GM23338 (cell line): Measurements from ENCODE around the gene LALBA. TPM values are rescaled to one million over a fixed set of nuclear protein-coding genes. Genes with fewer than 3 reads are reported as not detected.
A peak's percentile ranks its signal among the peaks of the same experiment; 100 is the strongest.

Experiments
- ATAC-seq: fragments of 200-7000 bp; cut with Tn5 transposase; 3 replicates; pipeline ENCODE4 v1.9.1; 2020
- DNase-seq: peaks from one replicate; pipeline ENCODE4 v3.0.0-alpha.2; 2015; ENCODE audit warnings: low spot score
- H2AFZ ChIP-seq: fragments of 200-600 bp; sonication (generic); 2 replicates; pipeline ENCODE4 v1.8.0; 2016; ENCODE audit warnings: antibody characterized with exemption, mild to moderate bottlenecking, moderate library complexity
- H3F3A ChIP-seq: fragments of 200-600 bp; sonication (generic); replicated peaks from 2 replicates; pipeline ENCODE4 v1.8.0; 2017; ENCODE audit warnings: antibody characterized with exemption, mixed run types, low read depth
- H3K27ac ChIP-seq: fragments of 200-600 bp; sonication (generic); 2 replicates; pipeline ENCODE4 v1.6.1; 2016; ENCODE audit warnings: low read depth
- H3K27me3 ChIP-seq: fragments of 200-600 bp; sonication (generic); 2 replicates; pipeline ENCODE4 v1.8.0; 2016; ENCODE audit warnings: mild to moderate bottlenecking, mixed run types, moderate library complexity; ENCODE audit not compliant: insufficient read depth
- H3K36me3 ChIP-seq: fragments of 200-600 bp; sonication (generic); 2 replicates; pipeline ENCODE4 v1.8.0; 2016; ENCODE audit warnings: mild to moderate bottlenecking; ENCODE audit not compliant: insufficient read depth
- H3K4me1 ChIP-seq: fragments of 200-600 bp; sonication (generic); 2 replicates; pipeline ENCODE4 v1.8.0; 2016; ENCODE audit warnings: mild to moderate bottlenecking, moderate library complexity; ENCODE audit not compliant: insufficient read depth
- H3K4me2 ChIP-seq: fragments of 200-600 bp; sonication (generic); 2 replicates; pipeline ENCODE4 v1.7.1; 2017; ENCODE audit warnings: mixed run types
- H3K4me3 ChIP-seq: fragments of 200-600 bp; sonication (generic); 2 replicates; pipeline ENCODE4 v1.6.1; 2016; ENCODE audit warnings: mixed run types
- H3K79me2 ChIP-seq: fragments of 200-600 bp; sonication (generic); replicated peaks from 2 replicates; pipeline ENCODE4 v1.8.0; 2017; ENCODE audit warnings: mild to moderate bottlenecking; ENCODE audit not compliant: insufficient read depth
- H3K9me2 ChIP-seq: fragments of 200-600 bp; sonication (generic); 2 replicates; pipeline ENCODE4 v1.8.0; 2017; ENCODE audit not compliant: insufficient read depth
- H4K20me1 ChIP-seq: fragments of 200-600 bp; sonication (generic); replicated peaks from 2 replicates; pipeline ENCODE4 v1.8.0; 2017; ENCODE audit warnings: mild to moderate bottlenecking; ENCODE audit not compliant: insufficient read depth
- H3K27ac Mint-ChIP-seq: 2 replicates; pipeline ENCODE4 v1.8.0; 2020; ENCODE audit warnings: inconsistent platforms, mild to moderate bottlenecking, moderate library complexity, mixed read lengths
- H3K27me3 Mint-ChIP-seq: 3 replicates; pipeline ENCODE4 v1.8.0; 2022; ENCODE audit warnings: low read depth, mild to moderate bottlenecking, moderate library complexity, mixed read lengths, inconsistent platforms; ENCODE audit not compliant: insufficient read depth, poor library complexity
- H3K36me3 Mint-ChIP-seq: 3 replicates; pipeline ENCODE4 v1.8.0; 2021; ENCODE audit warnings: low read depth, mild to moderate bottlenecking, inconsistent platforms, moderate library complexity, mixed read lengths
- H3K4me1 Mint-ChIP-seq: 3 replicates; pipeline ENCODE4 v1.8.0; 2020; ENCODE audit warnings: mild to moderate bottlenecking, inconsistent platforms, mixed read lengths
- H3K4me3 Mint-ChIP-seq: 3 replicates; pipeline ENCODE4 v1.8.0; 2021; ENCODE audit warnings: moderate library complexity, mild to moderate bottlenecking, inconsistent platforms, mixed read lengths
- H3K9me3 Mint-ChIP-seq: 3 replicates; pipeline ENCODE4 v1.8.0; 2020; ENCODE audit warnings: moderate library complexity, mild to moderate bottlenecking, inconsistent platforms, mixed read lengths
- CREB1 ChIP-seq: fragments of 250-450 bp; sonication (Bioruptor Pico); IDR thresholded peaks from 2 replicates; pipeline ENCODE4 v1.5.0; 2020; ENCODE audit warnings: low read depth, mild to moderate bottlenecking, moderate library complexity
- EZH2 ChIP-seq: fragments of 200-600 bp; sonication (generic); IDR thresholded peaks from one replicate; pipeline ENCODE4 v1.8.0; 2017; ENCODE audit warnings: antibody characterized with exemption, mild to moderate bottlenecking, low read depth; ENCODE audit not compliant: unreplicated experiment
- JUNB ChIP-seq: IDR thresholded peaks from one replicate; pipeline ENCODE4 v1.6.1; 2016; ENCODE audit warnings: antibody characterized with exemption; ENCODE audit not compliant: unreplicated experiment
- NANOG ChIP-seq: IDR thresholded peaks from 2 replicates; pipeline ENCODE4 v1.6.1; 2016; ENCODE audit warnings: antibody characterized with exemption, borderline replicate concordance
- POLR2AphosphoS5 ChIP-seq: IDR thresholded peaks from 2 replicates; pipeline ENCODE4 v1.6.1; 2016; ENCODE audit warnings: antibody characterized with exemption, low read depth
- STAT1 ChIP-seq: IDR thresholded peaks from one replicate; pipeline ENCODE4 v1.6.1; 2016; ENCODE audit warnings: antibody characterized with exemption; ENCODE audit not compliant: unreplicated experiment
- ZNF114 ChIP-seq: fragments of 250-450 bp; sonication (Bioruptor Pico); IDR thresholded peaks from 2 replicates; pipeline ENCODE4 v1.5.0; 2020; ENCODE audit warnings: mild to moderate bottlenecking, moderate library complexity
- polyA plus RNA-seq: library from polyadenylated mRNA; unstranded; fragments of >200 nt; fragmentation: Nextera tagmentation; extraction: Ambion mirVana; gene quantifications from 2 replicates; pipeline ENCODE4 v1.2.1, GENCODE V29; 2016
- total RNA-seq: library from RNA; depleted of rRNA; stranded (reverse); fragments of >200 nt; shearing (Covaris generic); gene quantifications from 2 replicates; pipeline ENCODE4 v1.2.3, GENCODE V29; 2014
- TF ChIP-seq, protein P1 (sequence below): fragments of 250-450 bp; sonication (Bioruptor Pico); IDR thresholded peaks from 2 replicates; pipeline ENCODE4 v1.5.0; 2020; ENCODE audit warnings: mild to moderate bottlenecking, moderate library complexity
- TF ChIP-seq, protein P2 (sequence below), 2 experiments: fragments of 200-600 bp in 1 of 2; sonication (generic) in 1 of 2; conservative IDR thresholded peaks; 2 replicates each; pipeline versions ENCODE4 v1.5.1 to v1.6.1; 2016 to 2017; ENCODE audit warnings: antibody characterized with exemption in 2 of 2, low read depth in 2 of 2, mild to moderate bottlenecking in 2 of 2, moderate library complexity in 1 of 2
- TF ChIP-seq, protein P3 (sequence below): IDR thresholded peaks from one replicate; pipeline ENCODE4 v1.6.1; 2018; ENCODE audit warnings: antibody characterized with exemption; ENCODE audit not compliant: unreplicated experiment

LALBA gene
- total and polyA plus RNA-seq, 2 experiments from 2014 or later: not detected

DNA sequence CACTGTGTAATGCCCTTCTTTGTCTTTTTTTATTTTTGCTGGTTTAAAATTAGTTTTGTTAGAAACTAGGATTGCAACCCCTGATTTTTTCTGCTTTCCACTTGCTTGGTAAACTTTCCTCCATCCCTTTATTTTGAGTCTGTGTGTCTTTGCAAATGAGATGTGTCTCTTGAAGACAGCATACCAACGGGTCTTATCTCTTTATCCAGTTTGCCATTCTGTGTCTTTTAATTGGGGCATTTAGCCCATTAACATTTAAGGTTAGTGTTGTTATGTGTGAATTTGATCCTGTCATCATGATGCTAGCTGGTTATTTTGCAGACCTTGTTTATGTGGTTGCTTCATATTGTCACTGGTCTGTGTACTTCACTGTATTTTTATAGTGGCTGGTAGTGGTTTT, 43.5 kb upstream of the LALBA start (continued):
- TF ChIP-seq, protein P1, sequence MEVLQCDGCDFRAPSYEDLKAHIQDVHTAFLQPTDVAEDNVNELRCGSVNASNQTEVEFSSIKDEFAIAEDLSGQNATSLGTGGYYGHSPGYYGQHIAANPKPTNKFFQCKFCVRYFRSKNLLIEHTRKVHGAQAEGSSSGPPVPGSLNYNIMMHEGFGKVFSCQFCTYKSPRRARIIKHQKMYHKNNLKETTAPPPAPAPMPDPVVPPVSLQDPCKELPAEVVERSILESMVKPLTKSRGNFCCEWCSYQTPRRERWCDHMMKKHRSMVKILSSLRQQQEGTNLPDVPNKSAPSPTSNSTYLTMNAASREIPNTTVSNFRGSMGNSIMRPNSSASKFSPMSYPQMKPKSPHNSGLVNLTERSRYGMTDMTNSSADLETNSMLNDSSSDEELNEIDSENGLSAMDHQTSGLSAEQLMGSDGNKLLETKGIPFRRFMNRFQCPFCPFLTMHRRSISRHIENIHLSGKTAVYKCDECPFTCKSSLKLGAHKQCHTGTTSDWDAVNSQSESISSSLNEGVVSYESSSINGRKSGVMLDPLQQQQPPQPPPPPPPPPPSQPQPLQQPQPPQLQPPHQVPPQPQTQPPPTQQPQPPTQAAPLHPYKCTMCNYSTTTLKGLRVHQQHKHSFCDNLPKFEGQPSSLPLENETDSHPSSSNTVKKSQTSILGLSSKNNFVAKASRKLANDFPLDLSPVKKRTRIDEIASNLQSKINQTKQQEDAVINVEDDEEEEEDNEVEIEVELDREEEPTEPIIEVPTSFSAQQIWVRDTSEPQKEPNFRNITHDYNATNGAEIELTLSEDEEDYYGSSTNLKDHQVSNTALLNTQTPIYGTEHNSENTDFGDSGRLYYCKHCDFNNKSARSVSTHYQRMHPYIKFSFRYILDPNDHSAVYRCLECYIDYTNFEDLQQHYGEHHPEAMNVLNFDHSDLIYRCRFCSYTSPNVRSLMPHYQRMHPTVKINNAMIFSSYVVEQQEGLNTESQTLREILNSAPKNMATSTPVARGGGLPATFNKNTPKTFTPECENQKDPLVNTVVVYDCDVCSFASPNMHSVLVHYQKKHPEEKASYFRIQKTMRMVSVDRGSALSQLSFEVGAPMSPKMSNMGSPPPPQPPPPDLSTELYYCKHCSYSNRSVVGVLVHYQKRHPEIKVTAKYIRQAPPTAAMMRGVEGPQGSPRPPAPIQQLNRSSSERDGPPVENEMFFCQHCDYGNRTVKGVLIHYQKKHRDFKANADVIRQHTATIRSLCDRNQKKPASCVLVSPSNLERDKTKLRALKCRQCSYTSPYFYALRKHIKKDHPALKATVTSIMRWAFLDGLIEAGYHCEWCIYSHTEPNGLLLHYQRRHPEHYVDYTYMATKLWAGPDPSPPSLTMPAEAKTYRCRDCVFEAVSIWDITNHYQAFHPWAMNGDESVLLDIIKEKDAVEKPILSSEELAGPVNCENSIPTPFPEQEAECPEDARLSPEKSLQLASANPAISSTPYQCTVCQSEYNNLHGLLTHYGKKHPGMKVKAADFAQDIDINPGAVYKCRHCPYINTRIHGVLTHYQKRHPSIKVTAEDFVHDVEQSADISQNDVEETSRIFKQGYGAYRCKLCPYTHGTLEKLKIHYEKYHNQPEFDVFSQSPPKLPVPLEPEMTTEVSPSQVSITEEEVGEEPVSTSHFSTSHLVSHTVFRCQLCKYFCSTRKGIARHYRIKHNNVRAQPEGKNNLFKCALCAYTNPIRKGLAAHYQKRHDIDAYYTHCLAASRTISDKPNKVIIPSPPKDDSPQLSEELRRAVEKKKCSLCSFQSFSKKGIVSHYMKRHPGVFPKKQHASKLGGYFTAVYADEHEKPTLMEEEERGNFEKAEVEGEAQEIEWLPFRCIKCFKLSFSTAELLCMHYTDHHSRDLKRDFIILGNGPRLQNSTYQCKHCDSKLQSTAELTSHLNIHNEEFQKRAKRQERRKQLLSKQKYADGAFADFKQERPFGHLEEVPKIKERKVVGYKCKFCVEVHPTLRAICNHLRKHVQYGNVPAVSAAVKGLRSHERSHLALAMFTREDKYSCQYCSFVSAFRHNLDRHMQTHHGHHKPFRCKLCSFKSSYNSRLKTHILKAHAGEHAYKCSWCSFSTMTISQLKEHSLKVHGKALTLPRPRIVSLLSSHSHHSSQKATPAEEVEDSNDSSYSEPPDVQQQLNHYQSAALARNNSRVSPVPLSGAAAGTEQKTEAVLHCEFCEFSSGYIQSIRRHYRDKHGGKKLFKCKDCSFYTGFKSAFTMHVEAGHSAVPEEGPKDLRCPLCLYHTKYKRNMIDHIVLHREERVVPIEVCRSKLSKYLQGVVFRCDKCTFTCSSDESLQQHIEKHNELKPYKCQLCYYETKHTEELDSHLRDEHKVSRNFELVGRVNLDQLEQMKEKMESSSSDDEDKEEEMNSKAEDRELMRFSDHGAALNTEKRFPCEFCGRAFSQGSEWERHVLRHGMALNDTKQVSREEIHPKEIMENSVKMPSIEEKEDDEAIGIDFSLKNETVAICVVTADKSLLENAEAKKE (CRISPR knock-in tag): no peak
- TF ChIP-seq ZNF114 (CRISPR knock-in tag) (no peak), POLR2AphosphoS5 (no peak)
- TF ChIP-seq, protein P2, sequence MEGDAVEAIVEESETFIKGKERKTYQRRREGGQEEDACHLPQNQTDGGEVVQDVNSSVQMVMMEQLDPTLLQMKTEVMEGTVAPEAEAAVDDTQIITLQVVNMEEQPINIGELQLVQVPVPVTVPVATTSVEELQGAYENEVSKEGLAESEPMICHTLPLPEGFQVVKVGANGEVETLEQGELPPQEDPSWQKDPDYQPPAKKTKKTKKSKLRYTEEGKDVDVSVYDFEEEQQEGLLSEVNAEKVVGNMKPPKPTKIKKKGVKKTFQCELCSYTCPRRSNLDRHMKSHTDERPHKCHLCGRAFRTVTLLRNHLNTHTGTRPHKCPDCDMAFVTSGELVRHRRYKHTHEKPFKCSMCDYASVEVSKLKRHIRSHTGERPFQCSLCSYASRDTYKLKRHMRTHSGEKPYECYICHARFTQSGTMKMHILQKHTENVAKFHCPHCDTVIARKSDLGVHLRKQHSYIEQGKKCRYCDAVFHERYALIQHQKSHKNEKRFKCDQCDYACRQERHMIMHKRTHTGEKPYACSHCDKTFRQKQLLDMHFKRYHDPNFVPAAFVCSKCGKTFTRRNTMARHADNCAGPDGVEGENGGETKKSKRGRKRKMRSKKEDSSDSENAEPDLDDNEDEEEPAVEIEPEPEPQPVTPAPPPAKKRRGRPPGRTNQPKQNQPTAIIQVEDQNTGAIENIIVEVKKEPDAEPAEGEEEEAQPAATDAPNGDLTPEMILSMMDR (conservative IDR thresholded peaks at IDR 0.05; ENCODE audit: low read depth in 2 of 2): no peak

- no peak for DNase-seq
- H3K27me3 Mint-ChIP-seq: peaks cover 2% of the 10 kb centered on the region
- Histone ChIP-seq H4K20me1 (no peaks in the 10 kb centered on the region), H3K9me2 (peaks cover 24% of the 10 kb centered on the region), H3K4me2 (no peak overlapping the region), H3F3A (no peaks in the 10 kb centered on the region), H3K36me3 (0 out of 2 replicates have a peak, but pooled peaks cover 9% of the 10 kb centered on the region), H3K27ac (no peak overlapping the region), H3K4me1 (peaks cover 8% of the 10 kb centered on the region; the same call in 1 of the 2 replicates), H2AFZ (peak overlapping the region; percentile 0; the same call in 1 of the 2 replicates), H3K79me2 (no peaks in the 10 kb centered on the region), H3K27me3 (no peaks in the 10 kb centered on the region), H3K4me3 (no peak overlapping the region)
- H3K27ac Mint-ChIP-seq: no peak overlapping the region; the same call in 1 of the 2 replicates
- peaks cover 38% of the 10 kb centered on the region for H3K36me3 Mint-ChIP-seq
- no peak for ATAC-seq
- no peak overlapping the region for H3K4me3 Mint-ChIP-seq
- H3K4me1 Mint-ChIP-seq: peaks cover 8% of the 10 kb centered on the region
- peaks cover 70% of the 10 kb centered on the region for H3K9me3 Mint-ChIP-seq
- TF ChIP-seq, protein P3, sequence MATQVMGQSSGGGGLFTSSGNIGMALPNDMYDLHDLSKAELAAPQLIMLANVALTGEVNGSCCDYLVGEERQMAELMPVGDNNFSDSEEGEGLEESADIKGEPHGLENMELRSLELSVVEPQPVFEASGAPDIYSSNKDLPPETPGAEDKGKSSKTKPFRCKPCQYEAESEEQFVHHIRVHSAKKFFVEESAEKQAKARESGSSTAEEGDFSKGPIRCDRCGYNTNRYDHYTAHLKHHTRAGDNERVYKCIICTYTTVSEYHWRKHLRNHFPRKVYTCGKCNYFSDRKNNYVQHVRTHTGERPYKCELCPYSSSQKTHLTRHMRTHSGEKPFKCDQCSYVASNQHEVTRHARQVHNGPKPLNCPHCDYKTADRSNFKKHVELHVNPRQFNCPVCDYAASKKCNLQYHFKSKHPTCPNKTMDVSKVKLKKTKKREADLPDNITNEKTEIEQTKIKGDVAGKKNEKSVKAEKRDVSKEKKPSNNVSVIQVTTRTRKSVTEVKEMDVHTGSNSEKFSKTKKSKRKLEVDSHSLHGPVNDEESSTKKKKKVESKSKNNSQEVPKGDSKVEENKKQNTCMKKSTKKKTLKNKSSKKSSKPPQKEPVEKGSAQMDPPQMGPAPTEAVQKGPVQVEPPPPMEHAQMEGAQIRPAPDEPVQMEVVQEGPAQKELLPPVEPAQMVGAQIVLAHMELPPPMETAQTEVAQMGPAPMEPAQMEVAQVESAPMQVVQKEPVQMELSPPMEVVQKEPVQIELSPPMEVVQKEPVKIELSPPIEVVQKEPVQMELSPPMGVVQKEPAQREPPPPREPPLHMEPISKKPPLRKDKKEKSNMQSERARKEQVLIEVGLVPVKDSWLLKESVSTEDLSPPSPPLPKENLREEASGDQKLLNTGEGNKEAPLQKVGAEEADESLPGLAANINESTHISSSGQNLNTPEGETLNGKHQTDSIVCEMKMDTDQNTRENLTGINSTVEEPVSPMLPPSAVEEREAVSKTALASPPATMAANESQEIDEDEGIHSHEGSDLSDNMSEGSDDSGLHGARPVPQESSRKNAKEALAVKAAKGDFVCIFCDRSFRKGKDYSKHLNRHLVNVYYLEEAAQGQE: no peak
- TF ChIP-seq STAT1 (no peak), NANOG (no peak), CREB1 (no peak), EZH2 (no peak), JUNB (no peak)
- TF ChIP-seq, protein P2 (conservative IDR thresholded peaks at IDR 0.05; ENCODE audit: low read depth in 2 of 2): no peak
Measured at GRCh38 chr12:48602192-48602989, 32.5 kb upstream of the LALBA start.
